ENCODE data around the gene NFIC.

- TF ChIP-seq POLR2A (IDR thresholded peaks at IDR 0.05; ENCODE audit: low read depth, low read length), result no peak
- no peak for TF ChIP-seq POLR2AphosphoS5 (IDR thresholded peaks at IDR 0.05; ENCODE audit: low read depth, low read length)
- no peak for TF ChIP-seq SPI1 (IDR thresholded peaks at IDR 0.05; ENCODE audit: low read depth, low read length)
- no peak for TF ChIP-seq PAX5 (IDR thresholded peaks at IDR 0.05; ENCODE audit: insufficient read depth, low read length, severe bottlenecking)
These were observed 44.7 kb upstream of the NFIC start for GRCh38 chr19:3321696-3322095.

All from GM12891 (cell line).